ENCODE results near the gene LEPR.

DNA sequence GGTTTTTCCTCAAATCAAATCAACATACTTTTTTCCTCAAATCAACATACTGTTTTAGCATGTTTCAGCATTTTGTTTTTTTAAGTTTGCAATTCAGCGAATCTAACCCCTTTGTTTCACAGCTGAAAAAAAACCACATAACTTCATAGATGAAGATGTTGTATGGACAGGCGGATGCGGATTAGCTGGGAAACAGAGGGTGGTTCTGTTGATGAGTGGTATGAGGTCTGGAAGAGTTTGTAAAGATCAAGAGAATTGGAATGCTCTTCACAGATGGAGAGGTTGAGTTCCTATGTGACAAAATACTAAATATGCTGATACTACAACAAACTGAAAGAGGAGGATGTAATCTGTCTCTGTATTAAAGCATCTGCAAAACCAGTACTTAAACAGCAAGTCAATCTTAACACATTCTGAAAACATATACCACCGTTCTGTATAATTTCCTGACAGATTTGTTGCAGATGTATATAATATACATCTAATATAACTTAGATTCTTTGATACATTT, 10.6 kb upstream of the LEPR start:
- TF ChIP-seq EZH2 (IDR thresholded peaks at IDR 0.05) (no peak), POLR2AphosphoS5 (IDR thresholded peaks at IDR 0.05; ENCODE audit: borderline replicate concordance, low read depth, low read length) (no peak)

Data from SK-N-MC (cell line).